Measurements from ENCODE around the gene SPATA13.

Gene SPATA13

GRCh38 chr13:24184882-24185281, 24.4 kb downstream of the SPATA13 start:
- CTCF ChIA-PET = interaction anchor here (0.9 kb wide), 1 partner anchor 18 kb away, joined by 3 read pairs; no protein-coding TSS in a partner anchor
- POLR2A ChIA-PET = no interaction called here
- DNase-seq (ENCODE audit: extremely low spot score) = no peak
- TF ChIP-seq, protein P1, sequence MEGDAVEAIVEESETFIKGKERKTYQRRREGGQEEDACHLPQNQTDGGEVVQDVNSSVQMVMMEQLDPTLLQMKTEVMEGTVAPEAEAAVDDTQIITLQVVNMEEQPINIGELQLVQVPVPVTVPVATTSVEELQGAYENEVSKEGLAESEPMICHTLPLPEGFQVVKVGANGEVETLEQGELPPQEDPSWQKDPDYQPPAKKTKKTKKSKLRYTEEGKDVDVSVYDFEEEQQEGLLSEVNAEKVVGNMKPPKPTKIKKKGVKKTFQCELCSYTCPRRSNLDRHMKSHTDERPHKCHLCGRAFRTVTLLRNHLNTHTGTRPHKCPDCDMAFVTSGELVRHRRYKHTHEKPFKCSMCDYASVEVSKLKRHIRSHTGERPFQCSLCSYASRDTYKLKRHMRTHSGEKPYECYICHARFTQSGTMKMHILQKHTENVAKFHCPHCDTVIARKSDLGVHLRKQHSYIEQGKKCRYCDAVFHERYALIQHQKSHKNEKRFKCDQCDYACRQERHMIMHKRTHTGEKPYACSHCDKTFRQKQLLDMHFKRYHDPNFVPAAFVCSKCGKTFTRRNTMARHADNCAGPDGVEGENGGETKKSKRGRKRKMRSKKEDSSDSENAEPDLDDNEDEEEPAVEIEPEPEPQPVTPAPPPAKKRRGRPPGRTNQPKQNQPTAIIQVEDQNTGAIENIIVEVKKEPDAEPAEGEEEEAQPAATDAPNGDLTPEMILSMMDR (IDR thresholded peaks at IDR 0.05; ENCODE audit: control extremely low read depth, extremely low read depth, low read depth, missing control alignments) = no peak

GRCh38 chr13:24185591-24186232, 25.2 kb downstream of the SPATA13 start:
- CTCF ChIA-PET = interaction anchor here (0.9 kb wide), 1 partner anchor 18 kb away, joined by 3 read pairs; no protein-coding TSS in a partner anchor
- POLR2A ChIA-PET = no interaction called here
- TF ChIP-seq, protein P1 (IDR thresholded peaks at IDR 0.05; ENCODE audit: control extremely low read depth, extremely low read depth, low read depth, missing control alignments) = no peak
- DNase-seq (ENCODE audit: extremely low spot score) = no peak

DNA sequence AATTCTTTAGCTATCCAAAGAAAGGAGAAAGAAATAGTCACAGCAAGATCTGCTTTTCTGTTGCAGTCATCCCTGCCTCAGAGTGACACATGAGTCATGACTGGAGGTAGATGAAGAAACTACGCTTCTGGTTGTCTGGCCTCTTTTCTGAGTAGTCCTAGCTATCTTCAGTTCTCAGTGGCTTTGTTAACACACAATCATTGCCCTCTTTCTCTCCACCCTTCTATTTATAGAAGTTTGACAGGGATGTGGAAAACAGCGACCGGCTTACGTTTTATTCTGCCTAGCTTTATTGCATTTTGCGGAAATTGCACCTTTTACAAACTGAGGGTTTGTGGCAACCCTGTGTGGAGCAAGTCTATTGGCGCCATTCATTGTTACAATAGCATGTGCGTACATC, 26.7 kb downstream of the SPATA13 start:
- TF ChIP-seq, protein P1 (IDR thresholded peaks at IDR 0.05; ENCODE audit: control extremely low read depth, extremely low read depth, low read depth, missing control alignments) = no peak
- no peak for DNase-seq (ENCODE audit: extremely low spot score)
- CTCF ChIA-PET = interaction anchor here (1.3 to 1.6 kb wide), 2 partner anchors 21 to 32 kb away, joined by 3 read pairs; no protein-coding TSS in a partner anchor
- POLR2A ChIA-PET = no interaction called here

GRCh38 chr13:24192057-24192810, 31.7 kb downstream of the SPATA13 start:
- no peak for DNase-seq (ENCODE audit: extremely low spot score)
- TF ChIP-seq, protein P1 (IDR thresholded peaks at IDR 0.05; ENCODE audit: control extremely low read depth, extremely low read depth, low read depth, missing control alignments) = no peak

GRCh38 chr13:24192811-24193162, 32.3 kb downstream of the SPATA13 start:
- POLR2A ChIA-PET = no interaction called here
- DNase-seq (ENCODE audit: extremely low spot score) = no peak
- TF ChIP-seq, protein P1 (IDR thresholded peaks at IDR 0.05; ENCODE audit: control extremely low read depth, extremely low read depth, low read depth, missing control alignments) = no peak
- CTCF ChIA-PET = interaction anchor here (1.1 to 2.0 kb wide), 3 partner anchors 10 to 27 kb away, joined by 3 to 6 read pairs (median 3); no protein-coding TSS in a partner anchor

More at GRCh38 chr13:24192057-24192810, 31.7 kb downstream of the SPATA13 start:
- ChIA-PET CTCF (interaction anchor here (1.1 to 1.2 kb wide), 2 partner anchors 11 to 23 kb away, joined by 3 read pairs; no protein-coding TSS in a partner anchor), POLR2A (no interaction called here)

DNA sequence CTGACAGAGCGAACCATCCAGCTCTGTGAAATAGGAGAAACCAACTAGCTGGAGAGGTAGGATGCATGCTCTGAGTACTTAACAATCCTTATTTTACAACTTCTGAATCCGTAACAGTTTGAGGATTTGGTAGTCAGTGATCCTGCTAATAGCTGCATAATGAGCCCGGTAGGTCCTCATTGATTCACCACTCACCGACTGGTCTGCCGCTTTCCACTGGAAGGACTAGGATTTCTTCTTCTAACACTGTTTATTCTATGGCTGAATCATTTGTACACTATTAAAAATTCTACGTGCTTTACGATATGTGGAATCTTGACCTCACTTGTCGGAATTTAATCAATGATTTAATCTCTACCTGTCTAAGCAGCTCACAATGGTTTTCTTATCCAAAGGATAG, 33.9 kb downstream of the SPATA13 start:
- ChIA-PET CTCF (interaction anchor here (0.8 to 2.0 kb wide), 2 partner anchors 9 to 29 kb away, joined by 4 to 6 read pairs; no protein-coding TSS in a partner anchor), POLR2A (no interaction called here)
- TF ChIP-seq, protein P1 (IDR thresholded peaks at IDR 0.05; ENCODE audit: control extremely low read depth, extremely low read depth, low read depth, missing control alignments) = no peak

More for the DNA sequence above, 33.9 kb downstream of the SPATA13 start:
- no peak for DNase-seq (ENCODE audit: extremely low spot score)

Measured in GM10248 (cell line).